WTC11 (cell line): Measurements from ENCODE around the gene COQ6. TPM values are rescaled to one million over a fixed set of nuclear protein-coding genes. Genes with fewer than 3 reads are reported as not detected.

Experiments used
- ATAC-seq: fragments of 200-7000 bp; cut with Tn5 transposase; 2 replicates; pipeline ENCODE4 v1.10.0; 2021; ENCODE audit warnings: mild to moderate bottlenecking, moderate library complexity
- CTCF ChIA-PET: fragments of 300-600 bp; sonication (Branson Sonifier 250); formaldehyde crosslinking; loops from one replicate; lab custom pipeline; 2021; ENCODE audit warnings: antibody characterized with exemption; lab: Charles Lee
- POLR2A ChIA-PET: fragments of 350-600 bp; sonication (Branson Sonifier 250); formaldehyde crosslinking; loops from one replicate; lab custom pipeline; 2021; ENCODE audit warnings: antibody characterized with exemption; lab: Charles Lee
- DNase-seq: peaks from one replicate; pipeline ENCODE4 v3.0.0; 2021; ENCODE audit warnings: low spot score
- H3K27ac Mint-ChIP-seq: 2 replicates; pipeline ENCODE4 v1.8.0; 2021; ENCODE audit warnings: mixed read lengths
- H3K27me3 Mint-ChIP-seq: 2 replicates; pipeline ENCODE4 v1.8.0; 2021; ENCODE audit warnings: low read depth, mild to moderate bottlenecking, moderate library complexity, mixed read lengths
- H3K36me3 Mint-ChIP-seq: 2 replicates; pipeline ENCODE4 v1.8.0; 2021; ENCODE audit warnings: mixed read lengths
- H3K4me1 Mint-ChIP-seq: 2 replicates; pipeline ENCODE4 v1.8.0; 2022; ENCODE audit warnings: mixed read lengths
- H3K4me3 Mint-ChIP-seq: 2 replicates; pipeline ENCODE4 v1.8.0; 2021; ENCODE audit warnings: mild to moderate bottlenecking, moderate library complexity, mixed read lengths
- H3K9me3 Mint-ChIP-seq: 2 replicates; pipeline ENCODE4 v1.8.0; 2021; ENCODE audit warnings: mixed read lengths
- CREB1 ChIP-seq: sonication (generic); formaldehyde crosslinking; IDR thresholded peaks from 2 replicates; pipeline ENCODE4 v1.8.0; 2023; ENCODE audit warnings: mild to moderate bottlenecking, missing genetic modification reagents
- FOXJ3 ChIP-seq: sonication (generic); formaldehyde crosslinking; IDR thresholded peaks from 2 replicates; pipeline ENCODE4 v1.9.0; 2021; ENCODE audit warnings: missing genetic modification reagents, mild to moderate bottlenecking, borderline replicate concordance
- GRHL2 ChIP-seq: fragments of 250-450 bp; sonication (Bioruptor Pico); IDR thresholded peaks from 2 replicates; pipeline ENCODE4 v1.8.0; 2022; ENCODE audit warnings: mild to moderate bottlenecking, moderate library complexity; ENCODE audit not compliant: insufficient replicate concordance, severe bottlenecking
- HMGA2 ChIP-seq: fragments of 250-450 bp; sonication (Bioruptor Pico); IDR thresholded peaks from 2 replicates; pipeline ENCODE4 v1.4.0; 2021; ENCODE audit warnings: mild to moderate bottlenecking, moderate library complexity
- KAT7 ChIP-seq: sonication (generic); formaldehyde crosslinking; IDR thresholded peaks from 2 replicates; pipeline ENCODE4 v1.8.1; 2023; ENCODE audit warnings: missing genetic modification reagents, mild to moderate bottlenecking, borderline replicate concordance
- MXD4 ChIP-seq: fragments of 250-450 bp; sonication (Bioruptor Pico); IDR thresholded peaks from 2 replicates; pipeline ENCODE4 v1.8.0; 2021; ENCODE audit warnings: mild to moderate bottlenecking, moderate library complexity, borderline replicate concordance
- MYBL2 ChIP-seq: sonication (generic); formaldehyde crosslinking; IDR thresholded peaks from 2 replicates; pipeline ENCODE4 v1.8.1; 2023; ENCODE audit warnings: mild to moderate bottlenecking, moderate library complexity, missing genetic modification reagents
- NFE2L1 ChIP-seq: sonication (generic); formaldehyde crosslinking; IDR thresholded peaks from 2 replicates; pipeline ENCODE4 v1.8.1; 2023; ENCODE audit warnings: missing genetic modification reagents
- SMAD3 ChIP-seq: sonication (generic); formaldehyde crosslinking; IDR thresholded peaks from 2 replicates; pipeline ENCODE4 v1.8.0; 2022; ENCODE audit warnings: missing genetic modification reagents, mild to moderate bottlenecking, borderline replicate concordance
- ZNF396 ChIP-seq: fragments of 250-450 bp; sonication (Bioruptor Pico); IDR thresholded peaks from 2 replicates; pipeline ENCODE4 v1.8.0; 2021; ENCODE audit warnings: mild to moderate bottlenecking, moderate library complexity, borderline replicate concordance
- total RNA-seq: library from RNA; stranded (reverse); gene quantifications from 3 replicates; pipeline ENCODE4 v1.2.3, GENCODE V29; 2021
- TF ChIP-seq, protein P1 (sequence below): sonication (generic); formaldehyde crosslinking; IDR thresholded peaks from 2 replicates; pipeline ENCODE4 v1.8.1; 2022; ENCODE audit warnings: low read depth, missing genetic modification reagents, borderline replicate concordance
- TF ChIP-seq, protein P2 (sequence below): fragments of 250-450 bp; sonication (Bioruptor Pico); IDR thresholded peaks from 2 replicates; pipeline ENCODE4 v1.9.0; 2021; ENCODE audit warnings: moderate library complexity, mild to moderate bottlenecking, inconsistent platforms, borderline replicate concordance
- TF ChIP-seq, protein P3 (sequence below): sonication (generic); formaldehyde crosslinking; IDR thresholded peaks from 2 replicates; pipeline ENCODE4 v1.8.0; 2023; ENCODE audit warnings: mild to moderate bottlenecking, missing genetic modification reagents
- TF ChIP-seq, protein P4 (sequence below): sonication (generic); formaldehyde crosslinking; IDR thresholded peaks from 2 replicates; pipeline ENCODE4 v1.8.1; 2022; ENCODE audit warnings: mild to moderate bottlenecking, moderate library complexity, missing genetic modification reagents
- TF ChIP-seq, protein P5 (sequence below): sonication (generic); formaldehyde crosslinking; IDR thresholded peaks from 2 replicates; pipeline ENCODE4 v1.8.1; 2023; ENCODE audit warnings: mild to moderate bottlenecking, missing genetic modification reagents
- TF ChIP-seq, protein P6 (sequence below): fragments of 250-450 bp; sonication (Bioruptor Pico); conservative IDR thresholded peaks from 2 replicates; pipeline ENCODE4 v1.9.0; 2021; ENCODE audit warnings: mild to moderate bottlenecking

COQ6 gene
- total RNA-seq, 1 experiment from 2014 or later = 10.4 TPM

DNA sequence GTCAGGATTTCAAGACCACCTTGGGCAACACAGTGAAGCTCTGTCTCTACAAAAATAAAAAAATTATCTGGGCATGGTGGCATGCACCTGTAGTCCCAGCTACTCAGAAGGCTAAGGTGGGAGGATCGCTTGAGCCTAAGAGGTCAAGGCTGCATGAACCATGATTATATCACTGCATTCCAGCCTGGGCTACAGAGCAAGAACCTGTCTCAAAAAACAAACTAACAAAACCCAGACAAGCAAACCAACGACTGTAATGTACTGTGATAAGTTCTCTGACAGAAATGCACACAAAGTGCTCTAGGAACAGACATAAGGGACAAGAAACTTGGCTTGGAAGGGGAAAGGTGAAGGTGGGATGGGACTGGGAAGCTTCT is 46.6 kb downstream of the COQ6 start (continued):
- TF ChIP-seq, protein P1, sequence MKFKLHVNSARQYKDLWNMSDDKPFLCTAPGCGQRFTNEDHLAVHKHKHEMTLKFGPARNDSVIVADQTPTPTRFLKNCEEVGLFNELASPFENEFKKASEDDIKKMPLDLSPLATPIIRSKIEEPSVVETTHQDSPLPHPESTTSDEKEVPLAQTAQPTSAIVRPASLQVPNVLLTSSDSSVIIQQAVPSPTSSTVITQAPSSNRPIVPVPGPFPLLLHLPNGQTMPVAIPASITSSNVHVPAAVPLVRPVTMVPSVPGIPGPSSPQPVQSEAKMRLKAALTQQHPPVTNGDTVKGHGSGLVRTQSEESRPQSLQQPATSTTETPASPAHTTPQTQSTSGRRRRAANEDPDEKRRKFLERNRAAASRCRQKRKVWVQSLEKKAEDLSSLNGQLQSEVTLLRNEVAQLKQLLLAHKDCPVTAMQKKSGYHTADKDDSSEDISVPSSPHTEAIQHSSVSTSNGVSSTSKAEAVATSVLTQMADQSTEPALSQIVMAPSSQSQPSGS (CRISPR knock-in tag) = no peak
- TF ChIP-seq, protein P2, sequence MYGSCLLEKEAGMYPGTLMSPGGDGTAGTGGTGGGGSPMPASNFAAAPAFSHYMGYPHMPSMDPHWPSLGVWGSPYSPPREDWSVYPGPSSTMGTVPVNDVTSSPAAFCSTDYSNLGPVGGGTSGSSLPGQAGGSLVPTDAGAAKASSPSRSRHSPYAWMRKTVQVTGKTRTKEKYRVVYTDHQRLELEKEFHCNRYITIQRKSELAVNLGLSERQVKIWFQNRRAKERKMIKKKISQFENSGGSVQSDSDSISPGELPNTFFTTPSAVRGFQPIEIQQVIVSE (CRISPR knock-in tag) = no peak
- no peak for TF ChIP-seq MXD4 (CRISPR knock-in tag)
- no peak for TF ChIP-seq CREB1 (CRISPR knock-in tag)
- TF ChIP-seq SMAD3 (CRISPR knock-in tag) = no peak
- TF ChIP-seq, all 79 proteins: peak for 0

DNA sequence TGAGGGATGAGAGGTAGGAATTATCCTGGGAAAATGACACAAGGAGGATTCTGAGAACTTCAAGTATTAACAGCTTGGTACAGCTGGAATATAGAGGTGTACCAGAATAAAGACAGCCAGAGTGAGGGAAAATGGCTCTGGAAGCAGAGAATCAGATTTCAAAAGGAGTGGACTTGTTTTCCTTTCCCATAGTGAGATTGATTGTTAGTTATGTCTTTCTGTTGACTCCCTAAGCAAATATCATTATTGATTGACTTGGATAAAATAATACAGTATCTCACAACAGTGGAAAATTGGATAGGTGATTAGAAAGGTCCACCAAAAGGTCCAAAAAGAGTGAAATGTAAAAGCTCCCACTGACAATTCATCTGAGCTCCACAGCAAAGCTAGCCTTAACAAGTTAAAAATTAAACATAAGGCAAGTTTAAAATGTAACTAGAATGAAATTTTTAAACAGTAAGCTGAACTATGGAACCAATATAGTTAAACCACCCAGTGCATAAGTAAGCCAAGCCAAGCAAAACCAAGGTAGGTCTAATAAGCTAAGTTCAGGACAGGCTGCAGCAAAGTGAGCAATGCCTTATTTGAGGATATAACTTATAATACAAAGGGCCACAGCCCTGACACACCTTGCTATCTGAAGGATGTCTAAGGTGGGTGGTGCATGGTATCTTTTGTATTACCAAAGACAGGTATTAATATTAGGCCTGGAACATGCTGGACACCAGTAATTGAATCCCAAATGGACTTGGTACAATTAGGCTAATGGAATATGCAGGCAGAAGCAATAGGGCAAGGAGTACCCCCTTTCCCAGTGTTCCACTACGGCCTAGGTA is 47.2 kb downstream of the COQ6 start:
- no peaks in the 10 kb centered on the region for H3K9me3 Mint-ChIP-seq
- ChIA-PET CTCF (no interaction called here), POLR2A (no interaction called here)
- no peak overlapping the region for H3K27ac Mint-ChIP-seq
- H3K4me1 Mint-ChIP-seq = no peaks in the 10 kb centered on the region
- no peaks in the 10 kb centered on the region for H3K27me3 Mint-ChIP-seq
- ATAC-seq (no peak), DNase-seq (no peak)
- TF ChIP-seq, protein P3, sequence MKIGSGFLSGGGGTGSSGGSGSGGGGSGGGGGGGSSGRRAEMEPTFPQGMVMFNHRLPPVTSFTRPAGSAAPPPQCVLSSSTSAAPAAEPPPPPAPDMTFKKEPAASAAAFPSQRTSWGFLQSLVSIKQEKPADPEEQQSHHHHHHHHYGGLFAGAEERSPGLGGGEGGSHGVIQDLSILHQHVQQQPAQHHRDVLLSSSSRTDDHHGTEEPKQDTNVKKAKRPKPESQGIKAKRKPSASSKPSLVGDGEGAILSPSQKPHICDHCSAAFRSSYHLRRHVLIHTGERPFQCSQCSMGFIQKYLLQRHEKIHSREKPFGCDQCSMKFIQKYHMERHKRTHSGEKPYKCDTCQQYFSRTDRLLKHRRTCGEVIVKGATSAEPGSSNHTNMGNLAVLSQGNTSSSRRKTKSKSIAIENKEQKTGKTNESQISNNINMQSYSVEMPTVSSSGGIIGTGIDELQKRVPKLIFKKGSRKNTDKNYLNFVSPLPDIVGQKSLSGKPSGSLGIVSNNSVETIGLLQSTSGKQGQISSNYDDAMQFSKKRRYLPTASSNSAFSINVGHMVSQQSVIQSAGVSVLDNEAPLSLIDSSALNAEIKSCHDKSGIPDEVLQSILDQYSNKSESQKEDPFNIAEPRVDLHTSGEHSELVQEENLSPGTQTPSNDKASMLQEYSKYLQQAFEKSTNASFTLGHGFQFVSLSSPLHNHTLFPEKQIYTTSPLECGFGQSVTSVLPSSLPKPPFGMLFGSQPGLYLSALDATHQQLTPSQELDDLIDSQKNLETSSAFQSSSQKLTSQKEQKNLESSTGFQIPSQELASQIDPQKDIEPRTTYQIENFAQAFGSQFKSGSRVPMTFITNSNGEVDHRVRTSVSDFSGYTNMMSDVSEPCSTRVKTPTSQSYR (CRISPR knock-in tag) = no peak
- TF ChIP-seq, protein P4, sequence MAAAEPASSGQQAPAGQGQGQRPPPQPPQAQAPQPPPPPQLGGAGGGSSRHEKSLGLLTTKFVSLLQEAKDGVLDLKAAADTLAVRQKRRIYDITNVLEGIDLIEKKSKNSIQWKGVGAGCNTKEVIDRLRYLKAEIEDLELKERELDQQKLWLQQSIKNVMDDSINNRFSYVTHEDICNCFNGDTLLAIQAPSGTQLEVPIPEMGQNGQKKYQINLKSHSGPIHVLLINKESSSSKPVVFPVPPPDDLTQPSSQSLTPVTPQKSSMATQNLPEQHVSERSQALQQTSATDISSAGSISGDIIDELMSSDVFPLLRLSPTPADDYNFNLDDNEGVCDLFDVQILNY = no peak
- TF ChIP-seq CREB1 (CRISPR knock-in tag) (no peak), FOXJ3 (CRISPR knock-in tag) (no peak), ZNF396 (CRISPR knock-in tag) (no peak), SMAD3 (CRISPR knock-in tag) (no peak)
- H3K4me3 Mint-ChIP-seq = no peak overlapping the region
- H3K36me3 Mint-ChIP-seq = no peaks in the 10 kb centered on the region

DNA sequence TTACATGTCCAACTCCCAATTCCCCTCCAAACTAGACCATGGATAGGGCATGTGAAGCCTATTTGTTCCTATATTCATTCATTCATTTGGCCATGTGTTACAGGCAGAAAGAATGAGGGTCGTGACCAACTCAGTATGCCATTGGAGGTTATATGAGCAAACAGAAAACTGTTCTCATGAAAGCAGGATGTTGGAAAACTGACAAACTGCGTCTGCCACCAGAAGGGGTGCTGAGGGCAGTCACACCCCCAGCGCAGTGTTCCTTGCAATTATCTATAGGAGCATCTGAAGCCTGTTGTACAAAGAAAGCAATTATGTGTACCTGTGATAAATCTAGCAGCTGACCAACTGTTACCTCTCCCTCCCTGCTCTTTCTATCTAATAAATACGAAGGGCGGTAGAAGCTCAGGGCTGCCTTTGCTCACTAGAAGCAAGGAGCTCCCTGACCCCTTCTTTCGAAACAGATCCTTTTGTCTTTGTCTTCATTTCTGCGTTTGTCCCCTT is 47.9 kb downstream of the COQ6 start:
- no peaks in the 10 kb centered on the region for H3K36me3 Mint-ChIP-seq
- no peaks in the 10 kb centered on the region for H3K9me3 Mint-ChIP-seq
- TF ChIP-seq, protein P5, sequence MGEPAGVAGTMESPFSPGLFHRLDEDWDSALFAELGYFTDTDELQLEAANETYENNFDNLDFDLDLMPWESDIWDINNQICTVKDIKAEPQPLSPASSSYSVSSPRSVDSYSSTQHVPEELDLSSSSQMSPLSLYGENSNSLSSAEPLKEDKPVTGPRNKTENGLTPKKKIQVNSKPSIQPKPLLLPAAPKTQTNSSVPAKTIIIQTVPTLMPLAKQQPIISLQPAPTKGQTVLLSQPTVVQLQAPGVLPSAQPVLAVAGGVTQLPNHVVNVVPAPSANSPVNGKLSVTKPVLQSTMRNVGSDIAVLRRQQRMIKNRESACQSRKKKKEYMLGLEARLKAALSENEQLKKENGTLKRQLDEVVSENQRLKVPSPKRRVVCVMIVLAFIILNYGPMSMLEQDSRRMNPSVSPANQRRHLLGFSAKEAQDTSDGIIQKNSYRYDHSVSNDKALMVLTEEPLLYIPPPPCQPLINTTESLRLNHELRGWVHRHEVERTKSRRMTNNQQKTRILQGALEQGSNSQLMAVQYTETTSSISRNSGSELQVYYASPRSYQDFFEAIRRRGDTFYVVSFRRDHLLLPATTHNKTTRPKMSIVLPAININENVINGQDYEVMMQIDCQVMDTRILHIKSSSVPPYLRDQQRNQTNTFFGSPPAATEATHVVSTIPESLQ (CRISPR knock-in tag) = no peak
- TF ChIP-seq, protein P3 (CRISPR knock-in tag) = no peak
- TF ChIP-seq SMAD3 (CRISPR knock-in tag) (no peak), NFE2L1 (CRISPR knock-in tag) (no peak), CREB1 (CRISPR knock-in tag) (no peak), MYBL2 (CRISPR knock-in tag) (no peak), HMGA2 (CRISPR knock-in tag) (no peak), KAT7 (CRISPR knock-in tag) (no peak), GRHL2 (no peak)
- TF ChIP-seq, protein P6, sequence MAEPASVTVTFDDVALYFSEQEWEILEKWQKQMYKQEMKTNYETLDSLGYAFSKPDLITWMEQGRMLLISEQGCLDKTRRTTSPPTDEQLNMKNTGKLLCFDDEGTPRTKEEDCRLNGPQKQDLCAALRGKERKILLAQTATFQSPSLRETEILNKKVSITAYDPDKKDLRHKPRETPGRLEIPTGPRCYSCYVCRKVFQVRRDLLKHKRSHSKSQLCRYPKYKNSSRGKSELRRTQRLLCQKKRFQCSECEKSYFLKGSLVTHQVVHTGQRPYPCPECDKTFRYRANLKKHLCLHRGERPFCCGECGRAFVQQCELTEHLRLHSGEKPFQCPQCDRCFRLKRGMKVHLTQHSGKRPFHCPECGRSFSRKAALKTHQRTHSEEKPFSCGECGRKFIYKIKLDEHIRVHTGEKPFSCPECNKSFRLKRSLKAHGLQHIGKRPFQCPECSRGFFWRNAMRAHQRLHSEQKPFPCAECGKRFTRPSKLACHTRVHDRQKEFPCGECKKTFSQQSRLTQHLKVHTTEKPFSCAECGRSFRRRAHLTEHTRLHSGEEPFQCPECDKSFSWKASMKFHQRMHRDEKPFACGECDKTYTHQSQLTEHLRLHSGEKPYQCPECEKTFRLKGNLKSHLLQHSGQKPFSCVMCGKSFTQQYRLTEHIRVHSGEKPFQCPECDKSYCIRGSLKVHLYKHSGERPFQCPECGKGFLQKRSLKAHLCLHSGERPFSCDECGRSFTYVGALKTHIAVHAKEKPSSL (CRISPR knock-in tag) = no peak

More for the DNA sequence above, 47.9 kb downstream of the COQ6 start:
- DNase-seq = no peak
- no peak for ATAC-seq
- no peaks in the 10 kb centered on the region for H3K4me1 Mint-ChIP-seq
- no peaks in the 10 kb centered on the region for H3K27me3 Mint-ChIP-seq
- POLR2A ChIA-PET = no interaction called here
- CTCF ChIA-PET = no interaction called here
- no peak overlapping the region for H3K4me3 Mint-ChIP-seq
- H3K27ac Mint-ChIP-seq = no peak overlapping the region
